ENCODE measurements around the gene ANXA9. TPM values are rescaled to one million over a fixed set of nuclear protein-coding genes. Genes with fewer than 3 reads are reported as not detected.

ANXA9 gene
- total RNA-seq, 1 experiment from 2014 or later: 1.2 TPM

GRCh38 chr1:151039521-151039920, 57.4 kb downstream of the ANXA9 start:
- Histone ChIP-seq H3K27me3 (ENCODE audit: control insufficient read depth, insufficient read depth, low read length) (no peaks in the 10 kb centered on the region), H3K9me3 (ENCODE audit: control insufficient read depth, insufficient read depth, low read depth, low read length) (no peaks in the 10 kb centered on the region), H3K4me3 (ENCODE audit: low read depth in 2 of 2, low read length in 2 of 2) (no peak overlapping the region), H3K27ac (ENCODE audit: low read length) (no peak overlapping the region), H3K36me3 (ENCODE audit: control insufficient read depth, insufficient read depth, low read length) (0 out of 2 replicates have a peak, but pooled peaks cover under 1% of the 10 kb centered on the region), H3K4me1 (ENCODE audit: control insufficient read depth, insufficient read depth, low read length) (no peaks in the 10 kb centered on the region)
- no peak for TF ChIP-seq POLR2AphosphoS5 (IDR thresholded peaks at IDR 0.05; ENCODE audit: low read depth, low read length)
- no peak for TF ChIP-seq CTCF (IDR thresholded peaks at IDR 0.05)
- no peak for TF ChIP-seq SIN3A (IDR thresholded peaks at IDR 0.05; ENCODE audit: borderline replicate concordance, insufficient read depth, low read depth, low read length)
- TF ChIP-seq, protein P1, sequence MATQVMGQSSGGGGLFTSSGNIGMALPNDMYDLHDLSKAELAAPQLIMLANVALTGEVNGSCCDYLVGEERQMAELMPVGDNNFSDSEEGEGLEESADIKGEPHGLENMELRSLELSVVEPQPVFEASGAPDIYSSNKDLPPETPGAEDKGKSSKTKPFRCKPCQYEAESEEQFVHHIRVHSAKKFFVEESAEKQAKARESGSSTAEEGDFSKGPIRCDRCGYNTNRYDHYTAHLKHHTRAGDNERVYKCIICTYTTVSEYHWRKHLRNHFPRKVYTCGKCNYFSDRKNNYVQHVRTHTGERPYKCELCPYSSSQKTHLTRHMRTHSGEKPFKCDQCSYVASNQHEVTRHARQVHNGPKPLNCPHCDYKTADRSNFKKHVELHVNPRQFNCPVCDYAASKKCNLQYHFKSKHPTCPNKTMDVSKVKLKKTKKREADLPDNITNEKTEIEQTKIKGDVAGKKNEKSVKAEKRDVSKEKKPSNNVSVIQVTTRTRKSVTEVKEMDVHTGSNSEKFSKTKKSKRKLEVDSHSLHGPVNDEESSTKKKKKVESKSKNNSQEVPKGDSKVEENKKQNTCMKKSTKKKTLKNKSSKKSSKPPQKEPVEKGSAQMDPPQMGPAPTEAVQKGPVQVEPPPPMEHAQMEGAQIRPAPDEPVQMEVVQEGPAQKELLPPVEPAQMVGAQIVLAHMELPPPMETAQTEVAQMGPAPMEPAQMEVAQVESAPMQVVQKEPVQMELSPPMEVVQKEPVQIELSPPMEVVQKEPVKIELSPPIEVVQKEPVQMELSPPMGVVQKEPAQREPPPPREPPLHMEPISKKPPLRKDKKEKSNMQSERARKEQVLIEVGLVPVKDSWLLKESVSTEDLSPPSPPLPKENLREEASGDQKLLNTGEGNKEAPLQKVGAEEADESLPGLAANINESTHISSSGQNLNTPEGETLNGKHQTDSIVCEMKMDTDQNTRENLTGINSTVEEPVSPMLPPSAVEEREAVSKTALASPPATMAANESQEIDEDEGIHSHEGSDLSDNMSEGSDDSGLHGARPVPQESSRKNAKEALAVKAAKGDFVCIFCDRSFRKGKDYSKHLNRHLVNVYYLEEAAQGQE (IDR thresholded peaks at IDR 0.05; ENCODE audit: insufficient read depth in 1 of 2, low read depth in 2 of 2, low read length in 1 of 2): no peak
- TF ChIP-seq TCF7L2 (IDR thresholded peaks at IDR 0.05; ENCODE audit: low read depth, low read length): no peak
- ATAC-seq: no peak
- no TSS peak for BruUV-seq (replicated peaks)
- in situ Hi-C loops (cut with HindIII; ENCODE audit: low pct_unique_long_range_greater_than_20kb, low sequenced_read_pairs) (no loop called here), intact Hi-C loops (cut with micrococcal nuclease; ENCODE audit: unreplicated experiment) (no loop called here)
- ChIA-PET CTCF (no interaction called here), POLR2A (no interaction called here)
- no peak for DNase-seq (ENCODE audit: low read depth, low spot score)

DNA sequence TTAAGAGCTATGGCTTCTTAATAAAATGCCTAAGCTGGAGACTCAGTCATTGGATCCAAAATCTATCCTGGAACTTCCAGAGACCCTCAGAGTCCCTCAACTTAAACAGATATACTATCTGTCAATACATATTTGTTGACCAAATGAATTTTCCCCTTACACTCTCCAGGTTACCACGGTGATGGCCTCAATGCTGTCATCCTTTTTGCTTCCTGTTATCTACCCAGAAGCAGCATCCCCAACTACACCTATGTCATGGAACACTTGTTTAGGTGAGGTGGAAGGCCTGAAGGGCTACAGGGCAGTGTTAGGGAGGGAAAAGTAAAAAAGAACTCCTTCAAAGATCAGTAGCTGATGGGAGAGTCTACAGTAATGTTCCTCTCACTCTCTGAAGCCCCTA, 61.1 kb downstream of the ANXA9 start:
- ATAC-seq: no peak
- no peak for DNase-seq (ENCODE audit: low read depth, low spot score)
- no peaks in the 10 kb centered on the region for H3K27me3 ChIP-seq (ENCODE audit: control insufficient read depth, insufficient read depth, low read length)
- no TSS peak for BruUV-seq (replicated peaks)
- TF ChIP-seq SIN3A (IDR thresholded peaks at IDR 0.05; ENCODE audit: borderline replicate concordance, insufficient read depth, low read depth, low read length) (no peak), CTCF (IDR thresholded peaks at IDR 0.05) (no peak), POLR2AphosphoS5 (IDR thresholded peaks at IDR 0.05; ENCODE audit: low read depth, low read length) (no peak), TCF7L2 (IDR thresholded peaks at IDR 0.05; ENCODE audit: low read depth, low read length) (no peak)
- TF ChIP-seq, protein P1 (IDR thresholded peaks at IDR 0.05; ENCODE audit: insufficient read depth in 1 of 2, low read depth in 2 of 2, low read length in 1 of 2): no peak
- intact Hi-C loops (cut with micrococcal nuclease; ENCODE audit: unreplicated experiment): no loop called here
- H3K36me3 ChIP-seq (ENCODE audit: control insufficient read depth, insufficient read depth, low read length): no peaks in the 10 kb centered on the region
- H3K4me1 ChIP-seq (ENCODE audit: control insufficient read depth, insufficient read depth, low read length): 0 out of 2 replicates have a peak, but pooled peaks cover 3% of the 10 kb centered on the region
- POLR2A ChIA-PET: no interaction called here
- CTCF ChIA-PET: interaction anchor here (0.7 kb wide), 1 partner anchor 37 kb away, joined by 3 read pairs; the partner anchor contains the start of gene MINDY1
- no peak overlapping the region for H3K27ac ChIP-seq (ENCODE audit: low read length)
- H3K4me3 ChIP-seq (ENCODE audit: low read depth in 2 of 2, low read length in 2 of 2): no peak overlapping the region
- no peaks in the 10 kb centered on the region for H3K9me3 ChIP-seq (ENCODE audit: control insufficient read depth, insufficient read depth, low read depth, low read length)
- in situ Hi-C loops (cut with HindIII; ENCODE audit: low pct_unique_long_range_greater_than_20kb, low sequenced_read_pairs): no loop called here

Data from Panc1 (cell line).